GM19025 (cell line): ENCODE measurements around the gene PARVB.
"Not testable (repeated sequence)": the region's sequence is repeated elsewhere in the genome, so short reads cannot be mapped to it uniquely, and the experiment has no call there.

Source experiments
- ATAC-seq: cut with Tn5 transposase; IDR thresholded peaks from one replicate; pipeline ENCODE4 v1.9.1; 2021; ENCODE audit warnings: mild to moderate bottlenecking, low read depth, moderate library complexity; ENCODE audit not compliant: unreplicated experiment

The PARVB gene

DNA sequence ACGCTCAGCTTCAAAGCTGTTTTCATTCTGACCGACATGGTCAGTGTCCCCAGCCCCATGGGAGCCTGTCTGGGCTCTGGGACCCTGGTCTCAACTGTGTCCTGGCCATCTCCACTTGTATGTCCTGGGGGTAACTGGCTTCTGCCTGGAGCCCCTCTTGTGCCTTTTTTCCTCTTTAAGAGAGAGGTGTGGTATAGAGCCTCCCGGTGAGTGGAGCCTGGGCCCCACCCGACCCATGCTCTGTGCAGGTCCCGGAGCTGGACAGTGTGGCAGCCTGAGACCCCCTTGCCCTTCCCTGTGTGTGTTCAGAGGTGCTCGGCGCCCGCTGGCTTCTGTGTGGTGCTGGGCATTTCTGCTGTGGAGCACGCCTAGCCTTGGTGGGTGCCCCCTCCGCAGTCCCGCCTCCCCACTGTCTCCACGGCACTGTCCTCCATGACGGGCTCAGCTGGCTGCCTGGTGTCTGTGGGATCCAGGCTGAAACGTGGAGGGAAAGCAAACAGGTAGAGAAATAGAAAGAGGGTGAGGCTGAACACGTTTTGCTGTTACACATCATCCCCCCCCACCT is 74.9 kb downstream of the PARVB start:
- no peak for ATAC-seq

DNA sequence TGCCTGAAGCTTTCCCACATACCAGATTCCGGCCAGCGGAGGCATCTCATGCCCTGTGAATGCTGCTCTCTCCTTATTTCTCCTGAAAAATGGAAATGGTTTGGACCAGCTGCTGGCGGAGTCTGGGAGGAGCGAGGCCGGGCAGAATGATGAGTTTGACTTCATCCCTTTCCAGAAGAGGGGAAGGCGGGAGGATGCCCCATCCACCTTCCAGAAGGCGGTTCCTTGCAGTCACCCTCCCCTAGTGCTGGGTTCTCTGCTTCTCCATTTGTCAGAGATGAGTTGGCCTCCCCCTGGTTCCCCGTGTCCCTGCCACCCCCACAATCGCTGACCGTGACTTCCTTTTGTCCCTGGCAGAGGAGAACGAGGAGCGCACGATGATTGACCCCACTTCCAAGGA is 75.6 kb downstream of the PARVB start:
- no peak for ATAC-seq

DNA sequence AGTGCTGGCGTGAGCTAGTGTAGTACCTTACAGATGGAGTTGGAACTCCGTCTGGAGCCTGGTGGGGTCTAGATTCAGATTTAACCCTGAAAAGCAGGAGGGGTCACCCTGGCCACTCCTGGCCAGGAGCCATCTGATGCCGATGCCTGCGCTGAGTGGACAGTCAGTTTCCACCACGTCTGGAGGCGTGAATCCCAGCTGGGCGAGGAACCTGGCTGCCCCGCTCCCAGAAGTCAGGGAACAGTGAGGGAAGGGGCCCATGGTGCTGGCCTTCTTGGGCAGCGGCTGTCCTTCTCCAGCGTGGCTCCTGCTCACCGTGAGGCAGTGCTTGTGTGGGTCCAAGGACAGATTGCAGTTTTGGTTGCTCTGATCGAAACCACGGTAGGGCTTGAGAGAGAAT is 76.3 kb downstream of the PARVB start:
- ATAC-seq = no peak

DNA sequence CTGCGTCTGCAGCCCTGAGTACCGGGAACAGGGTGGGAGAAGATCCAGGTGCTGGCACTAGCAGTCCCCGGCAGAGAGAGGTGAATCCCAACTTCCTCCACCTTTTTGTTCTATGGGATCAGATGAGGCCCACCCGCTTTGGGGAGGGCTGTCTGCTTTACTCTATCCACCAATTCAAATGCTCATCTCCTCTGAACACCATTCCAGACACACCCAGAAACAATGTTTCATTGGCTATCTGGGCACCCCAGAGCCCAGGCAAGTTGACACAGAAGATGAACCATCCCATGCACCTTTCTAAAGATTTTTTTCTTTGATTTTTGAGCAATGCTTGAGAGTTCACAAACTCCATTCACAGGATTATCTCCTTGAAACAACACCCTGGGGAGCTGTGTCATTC is 78.0 kb downstream of the PARVB start:
- ATAC-seq = no peak

DNA sequence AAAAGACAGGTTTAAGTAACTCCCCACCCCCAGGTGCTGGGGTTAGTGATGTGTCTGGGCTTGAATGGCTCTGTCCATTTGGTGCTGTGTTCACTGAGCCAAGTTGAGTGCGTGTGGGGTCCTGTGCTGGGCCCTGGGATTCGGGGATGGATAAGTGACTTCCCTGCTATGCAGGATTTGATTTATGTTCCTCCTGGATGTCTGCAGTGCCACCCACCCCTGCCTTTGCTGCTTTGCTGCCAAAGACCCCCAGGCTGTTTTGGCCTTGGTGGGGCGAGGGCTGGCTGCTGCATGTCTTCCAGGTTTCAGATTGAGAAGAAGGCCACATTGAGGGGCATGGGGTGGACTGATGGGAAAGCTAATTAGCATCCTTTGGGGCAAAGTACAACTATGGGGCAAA is 78.8 kb downstream of the PARVB start:
- no peak for ATAC-seq

DNA sequence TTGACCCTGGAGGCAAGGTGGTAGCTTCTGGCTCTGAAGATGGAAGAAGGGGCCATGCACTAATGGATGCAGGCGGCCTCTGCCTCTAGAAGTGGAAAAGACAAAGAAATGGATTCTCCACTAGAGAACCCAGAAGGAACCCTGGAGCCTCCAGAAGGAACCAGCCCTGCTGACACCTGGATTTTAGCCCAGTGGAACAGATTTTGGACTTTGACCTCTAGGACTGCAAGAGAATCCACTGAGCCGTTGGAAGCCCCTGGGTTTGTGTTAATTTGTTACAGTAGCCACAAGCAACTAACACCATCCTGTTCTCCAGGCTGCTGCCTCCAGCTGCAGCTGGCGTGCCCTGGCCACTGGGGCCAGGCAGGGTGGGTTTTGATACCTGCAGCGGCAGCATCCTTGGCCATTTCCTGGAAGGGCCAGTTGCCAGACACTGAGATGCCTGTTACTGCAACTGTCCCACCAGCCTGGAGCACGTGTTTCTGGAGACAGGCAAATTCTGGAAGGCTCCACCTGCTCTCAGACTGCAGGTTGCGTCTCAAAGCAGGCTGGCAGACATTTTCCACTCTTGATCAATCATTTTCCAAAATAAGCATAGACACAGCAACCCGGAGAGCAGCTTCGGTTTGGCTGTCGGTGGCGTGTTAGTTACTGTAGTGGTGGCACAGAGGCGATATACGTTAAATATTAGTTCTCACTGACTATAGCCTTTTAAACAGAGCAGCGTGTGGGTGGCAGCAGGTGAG is 79.8 kb downstream of the PARVB start:
- no peak for ATAC-seq

DNA sequence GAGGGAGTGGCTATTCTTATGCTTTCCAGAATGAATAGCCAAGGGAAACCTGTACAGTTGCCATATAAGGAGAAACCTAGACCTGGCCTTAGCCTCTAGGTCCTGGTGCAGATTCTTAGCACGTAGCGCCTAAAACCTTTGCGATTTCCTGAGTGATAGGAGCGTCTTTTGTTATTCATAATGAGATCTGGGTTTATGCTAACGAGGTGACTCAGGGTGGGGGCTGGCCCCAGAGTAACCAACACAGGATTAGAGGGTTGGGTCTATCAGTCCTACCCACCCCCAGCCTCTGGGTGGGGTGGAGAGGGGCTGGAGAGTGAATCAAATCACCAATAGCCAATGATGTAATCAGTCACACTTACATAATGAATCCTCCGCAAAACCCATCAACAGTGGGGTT is 83.2 kb downstream of the PARVB start:
- ATAC-seq = no peak

DNA sequence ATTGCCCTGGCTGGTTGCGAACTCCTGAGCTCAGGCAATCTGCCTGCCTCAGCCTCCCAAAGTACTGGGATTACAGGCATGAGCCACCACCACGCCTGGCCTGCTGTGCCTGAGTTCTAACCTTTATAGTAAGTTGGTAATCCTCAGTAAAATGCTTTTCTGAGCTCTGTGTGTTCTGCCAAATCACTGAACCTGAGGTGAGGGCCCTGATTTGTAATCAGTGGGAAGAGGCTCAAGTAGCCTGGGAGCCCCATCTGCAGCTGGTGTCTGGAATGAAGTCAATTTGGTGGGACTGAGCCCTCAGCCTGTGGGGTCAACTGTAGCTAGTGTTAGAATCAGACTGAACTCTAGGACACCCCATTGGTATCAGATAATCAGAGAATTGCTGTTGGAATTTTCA is 84.0 kb downstream of the PARVB start:
- ATAC-seq = no peak

DNA sequence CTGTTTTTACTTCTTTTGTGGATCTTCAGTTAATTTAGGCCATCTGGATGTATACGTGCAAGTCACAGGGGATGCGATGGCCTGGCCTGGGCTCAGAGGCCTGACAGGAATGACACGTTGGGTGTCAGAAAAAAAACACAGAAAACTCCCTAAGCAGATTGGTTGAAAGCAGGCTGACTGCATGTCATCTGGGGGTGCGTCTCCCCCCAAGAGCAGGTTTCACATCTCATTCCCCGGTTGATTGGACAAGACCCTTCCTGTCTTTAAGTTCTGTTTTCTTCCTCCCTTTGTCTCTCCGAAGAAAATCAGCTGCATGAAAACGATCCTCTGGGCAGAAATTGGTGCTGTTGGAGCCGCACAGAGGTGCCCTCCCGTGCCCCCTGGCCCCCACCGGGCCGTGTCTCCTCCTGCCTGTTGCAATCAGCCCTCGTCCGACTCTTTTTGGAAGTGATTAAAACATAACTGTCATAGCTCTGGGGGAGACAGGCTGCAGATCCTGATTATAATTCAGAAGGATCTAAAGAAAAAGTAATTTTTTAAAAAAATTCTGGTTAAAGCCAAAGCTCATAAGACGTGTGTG is 84.8 kb downstream of the PARVB start:
- ATAC-seq = no peak

DNA sequence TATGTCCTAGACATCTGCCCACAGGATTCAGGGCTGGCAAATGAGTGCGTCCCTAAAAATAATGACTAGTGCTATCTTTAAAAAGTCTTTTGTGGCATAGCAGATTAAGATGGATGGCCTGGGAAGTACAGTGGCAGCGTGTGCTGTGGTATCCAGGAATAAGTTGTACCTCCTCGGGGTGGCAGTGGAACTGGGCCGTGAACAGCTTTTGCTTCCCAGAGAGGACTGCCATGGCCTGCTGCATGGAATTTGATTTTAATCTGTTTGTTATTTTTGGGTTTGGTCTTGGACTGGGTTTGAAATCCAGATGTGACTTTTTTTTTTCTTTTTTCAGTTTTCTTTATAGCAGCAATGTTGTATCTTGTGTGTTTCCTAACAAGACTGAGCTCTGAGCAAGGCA is 85.3 kb downstream of the PARVB start:
- ATAC-seq = no peak

DNA sequence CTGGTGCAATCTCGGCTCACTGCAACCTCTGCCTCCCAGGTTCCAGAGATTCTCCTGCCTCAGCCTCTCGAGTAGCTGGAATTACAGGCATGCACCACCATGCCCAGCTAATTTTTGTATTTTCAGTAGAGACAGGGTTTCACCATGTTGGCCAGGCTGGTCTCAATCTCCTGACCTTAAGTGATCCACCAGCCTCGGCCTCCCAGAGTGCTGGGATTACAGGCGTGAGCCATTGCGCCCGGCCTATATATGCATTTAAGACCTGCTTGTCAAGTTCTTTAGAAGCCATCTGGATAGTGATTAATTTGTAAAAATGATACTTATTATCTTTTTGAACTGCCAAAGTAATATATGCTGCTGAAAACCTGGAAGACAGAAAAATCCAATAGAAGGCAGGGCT is 86.6 kb downstream of the PARVB start:
- ATAC-seq = not testable (repeated sequence)

DNA sequence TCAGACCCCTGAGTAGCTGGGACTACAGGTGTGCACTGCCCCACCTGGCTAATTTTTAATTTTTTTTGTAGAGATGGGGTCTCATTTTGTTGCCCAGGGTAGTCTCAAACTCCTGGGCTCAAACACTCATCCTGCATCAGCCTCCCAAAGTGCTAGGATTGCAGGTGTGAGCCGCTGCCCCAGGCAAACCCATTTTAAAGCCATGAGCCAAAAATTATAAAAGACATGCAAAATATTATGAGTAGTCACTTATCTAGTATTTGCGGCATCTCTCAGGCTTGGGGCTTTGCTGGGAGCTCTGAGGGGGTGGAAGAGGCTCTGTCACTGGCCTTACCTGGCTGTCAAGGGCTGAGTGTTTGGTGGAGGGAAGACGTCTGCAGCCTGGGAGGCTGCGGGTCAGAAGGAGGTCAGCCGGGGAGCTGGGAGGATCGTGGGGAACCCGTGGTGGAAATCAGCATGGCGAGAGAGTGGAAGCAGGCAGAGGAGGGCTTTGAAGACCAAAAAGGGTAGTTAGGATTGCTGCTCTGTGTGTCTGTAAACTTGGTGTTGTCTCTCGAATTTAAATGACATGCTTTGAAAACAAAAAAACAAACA is 87.6 kb downstream of the PARVB start:
- ATAC-seq = no peak

DNA sequence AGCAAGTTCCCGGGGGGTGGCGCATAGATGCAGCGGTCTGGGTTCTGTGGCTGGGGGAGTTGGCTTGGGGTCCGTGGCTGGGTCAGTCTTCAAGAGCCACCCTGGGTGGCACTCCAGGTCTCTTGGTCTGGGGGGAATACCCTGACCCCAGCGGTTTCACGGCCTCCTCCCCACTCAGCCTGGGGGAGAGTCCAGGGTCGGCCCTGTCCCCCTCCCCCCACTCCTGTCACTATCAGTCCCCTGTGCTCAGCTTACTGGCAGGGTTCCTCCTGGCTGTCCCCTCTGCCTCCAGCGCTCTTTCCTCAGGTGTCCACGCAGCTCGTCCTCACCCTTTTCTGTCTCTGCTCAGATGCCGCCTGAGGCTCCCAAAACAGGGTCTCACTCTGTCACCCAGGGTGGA is 88.1 kb downstream of the PARVB start:
- ATAC-seq = no peak

DNA sequence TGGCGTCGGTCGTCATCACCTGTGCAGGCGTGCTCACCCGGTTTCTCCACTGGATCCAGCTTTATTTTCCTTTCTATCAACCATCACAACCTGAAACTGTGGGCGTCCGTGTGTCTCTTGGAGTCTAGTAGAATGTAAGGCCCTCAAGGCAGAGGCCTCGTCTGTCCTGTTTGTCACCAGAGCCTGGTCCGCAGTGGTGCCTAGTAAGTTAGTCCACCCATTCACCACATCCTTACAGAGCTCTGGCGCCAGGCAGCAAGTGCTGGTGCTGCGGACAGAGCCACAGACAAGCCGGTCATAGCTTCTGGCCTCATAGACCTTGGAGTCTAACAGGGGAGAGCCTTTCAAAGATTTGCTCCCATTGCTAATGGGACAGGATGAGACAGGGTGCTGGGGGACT is 92.2 kb downstream of the PARVB start:
- no peak for ATAC-seq

DNA sequence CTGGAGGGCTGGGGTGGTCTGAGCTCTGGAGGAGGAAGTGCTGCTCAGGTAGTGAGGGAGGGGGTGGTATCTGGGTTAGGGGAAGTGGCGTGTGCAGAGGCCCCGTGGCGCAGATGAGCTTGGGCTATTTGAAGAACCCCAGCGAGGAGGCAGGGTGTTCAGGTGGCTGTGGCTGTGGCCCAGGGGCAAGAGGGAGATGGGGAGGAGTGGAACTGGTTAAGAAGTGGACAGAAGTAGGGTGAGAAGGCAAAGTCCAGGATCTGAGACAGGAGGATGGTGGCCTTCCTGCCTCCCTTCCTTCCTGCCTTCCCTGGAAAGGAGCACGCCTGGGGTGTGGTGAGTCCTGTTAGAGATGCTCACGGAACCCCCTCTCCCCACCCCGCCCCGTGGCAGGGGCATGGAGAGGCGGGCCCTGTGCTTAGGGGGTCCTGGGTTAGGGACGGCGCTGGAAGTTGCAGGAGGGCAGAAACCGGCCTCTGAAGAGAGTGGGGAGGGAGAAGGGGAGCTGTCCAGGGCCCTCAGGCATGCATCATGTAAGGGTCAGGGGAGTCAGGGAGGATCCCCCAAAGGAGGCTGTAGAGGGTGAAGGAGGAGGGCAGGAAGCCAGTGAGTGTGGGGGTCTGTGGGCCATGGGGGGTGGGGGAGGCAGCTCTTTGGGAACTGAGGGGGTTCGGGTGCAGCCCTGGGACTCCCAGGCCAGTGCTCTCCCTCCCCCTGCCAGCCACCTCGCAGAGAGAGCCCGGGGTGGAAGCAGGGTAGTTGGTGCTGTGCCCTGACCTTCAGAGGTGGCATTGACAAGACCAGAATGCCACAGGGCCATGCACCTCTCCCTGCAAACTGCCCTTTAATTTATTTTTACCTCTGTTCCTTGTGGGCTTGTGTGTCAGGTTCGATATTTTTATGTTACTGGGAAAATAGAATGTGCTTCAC is 92.9 kb downstream of the PARVB start:
- ATAC-seq = no peak

DNA sequence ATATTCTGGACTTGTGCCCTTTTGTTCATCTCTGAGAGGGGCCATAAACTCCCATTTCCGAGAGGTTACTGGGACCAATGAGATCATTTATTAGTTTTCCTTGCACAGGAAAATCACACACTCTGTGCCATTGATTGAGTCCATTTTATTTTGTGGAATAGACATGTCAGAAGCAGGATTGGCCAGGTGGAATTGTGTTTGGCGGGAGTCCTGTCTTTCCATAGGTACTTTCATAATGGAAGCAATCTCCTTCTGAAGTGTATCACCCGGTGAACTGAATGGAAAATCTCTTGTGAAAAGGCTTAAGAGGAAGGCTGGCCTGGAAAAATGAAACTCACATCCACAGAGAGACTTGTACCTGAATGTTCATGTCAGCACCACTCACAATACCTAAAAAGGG is 93.6 kb downstream of the PARVB start:
- ATAC-seq = no peak

DNA sequence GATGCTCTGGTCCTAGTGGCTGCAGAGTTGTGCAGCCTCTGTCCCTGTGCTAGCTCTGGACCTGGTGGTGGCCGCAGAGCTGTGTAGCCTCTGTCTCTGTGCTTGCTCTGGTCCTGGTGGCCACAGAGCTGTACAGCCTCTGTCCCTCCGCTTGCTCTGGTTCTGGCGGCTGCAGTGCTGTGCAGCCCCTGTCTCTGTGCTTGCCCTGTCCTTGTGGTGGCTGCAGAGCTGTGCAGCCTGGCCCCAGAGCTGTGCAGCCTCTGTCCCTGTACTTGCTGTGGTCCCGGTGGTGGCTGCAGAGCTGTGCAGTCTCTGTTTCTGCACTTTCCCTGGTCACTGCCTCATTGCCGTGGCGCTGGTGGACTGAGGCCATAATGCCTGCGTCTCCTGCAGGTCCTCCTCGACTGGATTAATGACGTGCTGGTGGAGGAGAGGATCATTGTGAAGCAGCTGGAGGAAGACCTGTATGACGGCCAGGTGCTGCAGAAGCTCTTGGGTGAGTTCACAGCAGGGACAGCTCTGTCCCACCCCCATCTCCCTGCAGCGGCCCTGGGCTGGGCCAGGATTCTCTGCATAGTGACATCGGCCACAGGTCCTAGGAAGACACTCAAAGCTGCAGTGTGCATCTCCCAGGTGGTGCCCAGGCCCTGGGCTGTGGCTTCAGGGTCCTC is 94.7 kb downstream of the PARVB start:
- no peak for ATAC-seq

DNA sequence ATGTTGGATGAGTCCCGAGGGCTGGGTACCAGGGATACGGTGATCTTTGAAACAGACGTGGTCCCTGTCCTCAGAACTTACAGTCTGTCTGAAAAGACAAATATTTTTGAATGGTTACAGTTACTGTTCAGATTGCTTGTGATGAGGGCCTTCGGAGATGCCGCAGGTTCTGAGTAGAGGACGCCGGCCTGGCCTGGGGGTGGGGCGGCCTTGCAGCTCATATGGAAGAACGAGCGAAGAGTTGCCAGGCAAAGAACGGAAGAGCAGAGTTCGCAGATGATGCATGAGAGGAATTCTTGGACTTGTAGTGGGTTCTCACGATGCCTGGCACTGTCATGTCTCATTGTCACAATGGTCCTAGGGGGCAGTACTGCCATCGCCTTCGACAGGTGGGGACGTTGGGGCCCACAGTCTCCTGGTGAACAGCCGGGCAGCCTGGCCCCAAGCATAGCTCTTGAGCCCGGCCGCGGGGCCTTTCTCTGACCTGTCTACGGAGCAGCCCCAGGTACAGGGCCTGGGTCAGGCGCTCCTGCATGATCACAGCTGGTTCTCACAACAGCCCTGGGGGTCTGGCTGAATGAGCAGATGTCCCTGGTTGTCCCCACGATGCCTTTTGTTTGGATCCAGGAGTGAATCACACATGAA is 95.7 kb downstream of the PARVB start:
- no peak for ATAC-seq

DNA sequence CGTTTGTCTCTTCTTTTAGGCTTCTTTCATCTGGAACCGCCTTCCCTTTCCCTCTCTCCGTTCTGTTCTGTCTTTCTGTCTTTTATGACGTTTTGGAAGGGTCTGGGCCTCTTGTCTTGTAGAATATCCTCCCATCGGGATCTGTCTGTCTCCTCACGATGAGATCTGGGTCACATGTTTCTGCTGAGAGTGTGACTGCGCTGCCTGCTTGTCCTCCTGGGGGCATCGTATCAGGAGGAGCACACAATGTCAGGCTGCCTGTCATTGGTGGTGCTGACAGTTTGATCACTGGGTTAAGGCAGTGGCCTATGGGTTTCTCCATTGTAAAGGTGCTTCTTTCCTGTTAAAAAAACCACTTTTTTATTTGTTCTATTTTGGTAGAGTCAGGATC is 96.2 kb downstream of the PARVB start:
- ATAC-seq = no peak

DNA sequence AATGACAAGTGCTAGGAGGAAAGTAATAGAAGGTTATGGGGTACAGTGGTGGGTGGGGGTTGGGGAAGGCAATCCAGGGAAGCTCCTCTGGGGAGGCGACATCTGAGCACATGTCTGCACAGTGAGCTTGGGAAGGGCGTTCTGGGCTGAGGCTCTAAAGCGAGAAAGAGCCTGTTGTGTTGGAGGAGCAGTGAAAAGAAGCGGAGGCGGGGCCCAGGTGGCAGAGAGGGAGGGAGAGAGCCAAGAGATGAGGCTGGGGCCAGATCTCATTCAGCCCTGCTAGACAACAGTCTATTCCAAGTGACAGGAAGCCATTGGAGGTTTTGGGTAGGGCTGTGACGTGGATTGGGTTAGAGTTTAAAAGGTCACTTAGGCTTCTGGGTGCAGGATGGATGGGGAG is 101.3 kb downstream of the PARVB start:
- no peak for ATAC-seq
